Chondrocyte (in vitro differentiated cells): ENCODE results near the gene PIGH. TPM values are rescaled to one million over a fixed set of nuclear protein-coding genes. Genes with fewer than 3 reads are reported as not detected.
A peak's percentile ranks its signal among the peaks of the same experiment; 100 is the strongest.

ENCODE experiments used
- DNase-seq: peaks from one replicate; pipeline ENCODE4 v3.0.0; 2021; ENCODE audit warnings: mixed read lengths, low spot score
- H3K27ac Mint-ChIP-seq: one replicate; pipeline ENCODE4 v1.8.0; 2021; ENCODE audit warnings: mild to moderate bottlenecking, moderate library complexity, mixed read lengths; ENCODE audit not compliant: unreplicated experiment
- H3K27me3 Mint-ChIP-seq: 2 replicates; pipeline ENCODE4 v1.8.0; 2021; ENCODE audit warnings: low read depth, mixed read lengths
- H3K36me3 Mint-ChIP-seq: 2 replicates; pipeline ENCODE4 v1.8.0; 2021; ENCODE audit warnings: low read depth, mixed read lengths
- H3K4me1 Mint-ChIP-seq: 2 replicates; pipeline ENCODE4 v1.8.0; 2021; ENCODE audit warnings: low read depth, mild to moderate bottlenecking, mixed read lengths
- H3K4me3 Mint-ChIP-seq: one replicate; pipeline ENCODE4 v1.8.0; 2021; ENCODE audit warnings: mild to moderate bottlenecking, moderate library complexity, mixed read lengths; ENCODE audit not compliant: unreplicated experiment
- H3K9me3 Mint-ChIP-seq: 2 replicates; pipeline ENCODE4 v1.8.0; 2021; ENCODE audit warnings: low read depth, mixed read lengths
- CTCF ChIP-seq: fragments of 200-600 bp; sonication (generic); IDR thresholded peaks from 2 replicates; pipeline ENCODE4 v1.5.0; 2021; ENCODE audit warnings: antibody characterized with exemption, mild to moderate bottlenecking, moderate library complexity
- total RNA-seq: library from RNA; stranded (reverse); gene quantifications from 3 replicates; pipeline ENCODE4 v1.2.1, GENCODE V29; 2021

PIGH gene
- total RNA-seq, 1 donor from 2014 or later, result 19.0 TPM

DNA sequence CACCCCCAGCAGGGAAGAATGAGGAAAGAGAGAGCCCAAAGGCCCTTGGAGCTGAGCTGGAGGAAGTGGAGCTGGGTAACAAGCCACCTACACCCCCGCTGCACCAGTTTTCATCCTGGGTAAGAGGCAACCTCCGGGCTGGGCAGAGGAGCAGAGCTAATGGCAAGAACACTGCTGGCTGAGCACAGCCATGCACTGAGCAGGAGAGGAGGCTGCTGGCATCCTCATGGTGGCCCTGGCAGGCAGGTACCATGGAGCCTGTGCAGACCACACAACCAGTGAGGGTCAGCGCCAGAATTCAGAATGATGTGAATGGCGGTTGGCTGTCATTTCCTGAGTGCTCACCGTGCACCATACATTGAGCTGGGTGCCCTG, 37.3 kb downstream of the PIGH start:
- Mint-ChIP-seq H3K27ac (no peak overlapping the region), H3K36me3 (peaks cover 2% of the 10 kb centered on the region), H3K4me3 (no peak overlapping the region), H3K4me1 (no peaks in the 10 kb centered on the region), H3K27me3 (peaks cover 2% of the 10 kb centered on the region), H3K9me3 (no peaks in the 10 kb centered on the region)
- no peak for TF ChIP-seq CTCF
- DNase-seq, result peak; percentile 61

- no peaks in the 10 kb centered on the region for H3K9me3 Mint-ChIP-seq
- H3K4me3 Mint-ChIP-seq, result no peak overlapping the region
- no peak overlapping the region for H3K27ac Mint-ChIP-seq
- H3K27me3 Mint-ChIP-seq, result peaks cover 2% of the 10 kb centered on the region
- peaks cover under 1% of the 10 kb centered on the region for H3K4me1 Mint-ChIP-seq
- DNase-seq, result peak; percentile 59
- TF ChIP-seq CTCF, result no peak
- H3K36me3 Mint-ChIP-seq, result peaks cover 2% of the 10 kb centered on the region
Measured at GRCh38 chr14:67562025-67562775, 37.9 kb downstream of the PIGH start.

DNA sequence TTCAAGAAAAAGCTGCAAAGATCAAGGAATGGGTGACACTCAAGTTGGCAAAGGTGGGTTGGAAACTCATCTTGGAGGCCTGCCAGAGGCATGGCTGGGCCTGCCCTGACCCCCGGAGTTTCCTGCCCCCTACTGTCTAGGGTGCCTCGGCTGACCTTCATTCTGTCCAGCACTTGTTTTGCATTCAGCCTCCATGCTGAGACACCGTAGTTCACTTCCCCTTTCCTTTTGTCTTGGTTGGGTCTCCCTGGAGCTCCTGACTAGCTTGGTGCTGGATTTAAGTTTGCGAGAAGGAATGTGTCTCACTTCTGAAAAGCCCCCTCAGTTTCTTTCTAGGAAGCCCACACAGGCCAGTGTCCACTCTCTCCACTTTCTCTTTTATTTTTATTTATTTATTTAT, 40.4 kb downstream of the PIGH start:
- DNase-seq, result no peak
- peaks cover 3% of the 10 kb centered on the region for H3K36me3 Mint-ChIP-seq
- peaks cover 3% of the 10 kb centered on the region for H3K4me1 Mint-ChIP-seq
- H3K27me3 Mint-ChIP-seq, result peaks cover 5% of the 10 kb centered on the region
- H3K27ac Mint-ChIP-seq, result no peak overlapping the region
- H3K9me3 Mint-ChIP-seq, result no peaks in the 10 kb centered on the region
- no peak overlapping the region for H3K4me3 Mint-ChIP-seq
- TF ChIP-seq CTCF, result no peak

DNA sequence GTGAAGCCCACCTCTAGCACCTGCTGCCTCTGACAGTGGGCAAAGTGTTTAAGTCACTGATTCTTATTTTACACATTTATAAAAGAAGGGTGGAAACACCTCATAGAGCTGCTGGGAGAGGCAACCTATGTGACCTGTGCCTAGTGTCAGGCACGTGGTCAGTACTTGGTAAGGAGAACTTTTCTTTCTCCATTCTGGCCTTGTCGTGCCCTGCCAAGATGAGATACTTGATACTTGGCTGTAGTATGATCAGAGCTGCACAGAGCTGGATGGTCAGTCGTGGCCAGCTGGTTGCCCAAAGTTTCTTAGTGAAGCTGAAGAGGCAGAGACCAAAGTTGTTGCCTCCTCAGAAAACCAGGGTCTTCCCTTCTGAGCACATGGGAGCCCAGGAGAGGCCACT, 42.4 kb downstream of the PIGH start:
- Mint-ChIP-seq H3K27ac (no peak overlapping the region), H3K9me3 (no peaks in the 10 kb centered on the region), H3K4me3 (no peak overlapping the region), H3K36me3 (peaks cover 3% of the 10 kb centered on the region), H3K4me1 (peaks cover 3% of the 10 kb centered on the region), H3K27me3 (peaks cover 5% of the 10 kb centered on the region)
- TF ChIP-seq CTCF, result no peak
- DNase-seq, result peak; percentile 25

- Mint-ChIP-seq H3K9me3 (no peaks in the 10 kb centered on the region), H3K27me3 (peaks cover 5% of the 10 kb centered on the region), H3K36me3 (peaks cover 3% of the 10 kb centered on the region), H3K27ac (no peak overlapping the region), H3K4me1 (peaks cover 3% of the 10 kb centered on the region), H3K4me3 (no peak overlapping the region)
- no peak for TF ChIP-seq CTCF
- DNase-seq, result peak; percentile 44
Measured at GRCh38 chr14:67557118-67557517, 43.0 kb downstream of the PIGH start.
